ENCODE measurements around the gene ARHGAP10.

Gene ARHGAP10, protein sequence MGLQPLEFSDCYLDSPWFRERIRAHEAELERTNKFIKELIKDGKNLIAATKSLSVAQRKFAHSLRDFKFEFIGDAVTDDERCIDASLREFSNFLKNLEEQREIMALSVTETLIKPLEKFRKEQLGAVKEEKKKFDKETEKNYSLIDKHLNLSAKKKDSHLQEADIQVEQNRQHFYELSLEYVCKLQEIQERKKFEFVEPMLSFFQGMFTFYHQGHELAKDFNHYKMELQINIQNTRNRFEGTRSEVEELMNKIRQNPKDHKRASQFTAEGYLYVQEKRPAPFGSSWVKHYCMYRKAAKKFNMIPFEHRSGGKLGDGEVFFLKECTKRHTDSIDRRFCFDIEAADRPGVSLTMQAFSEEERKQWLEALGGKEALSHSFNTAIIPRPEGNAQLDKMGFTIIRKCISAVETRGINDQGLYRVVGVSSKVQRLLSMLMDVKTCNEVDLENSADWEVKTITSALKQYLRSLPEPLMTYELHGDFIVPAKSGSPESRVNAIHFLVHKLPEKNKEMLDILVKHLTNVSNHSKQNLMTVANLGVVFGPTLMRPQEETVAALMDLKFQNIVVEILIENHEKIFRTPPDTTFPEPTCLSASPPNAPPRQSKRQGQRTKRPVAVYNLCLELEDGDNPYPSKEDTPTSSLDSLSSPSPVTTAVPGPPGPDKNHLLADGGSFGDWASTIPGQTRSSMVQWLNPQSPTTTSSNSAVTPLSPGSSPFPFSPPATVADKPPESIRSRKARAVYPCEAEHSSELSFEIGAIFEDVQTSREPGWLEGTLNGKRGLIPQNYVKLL

DNA sequence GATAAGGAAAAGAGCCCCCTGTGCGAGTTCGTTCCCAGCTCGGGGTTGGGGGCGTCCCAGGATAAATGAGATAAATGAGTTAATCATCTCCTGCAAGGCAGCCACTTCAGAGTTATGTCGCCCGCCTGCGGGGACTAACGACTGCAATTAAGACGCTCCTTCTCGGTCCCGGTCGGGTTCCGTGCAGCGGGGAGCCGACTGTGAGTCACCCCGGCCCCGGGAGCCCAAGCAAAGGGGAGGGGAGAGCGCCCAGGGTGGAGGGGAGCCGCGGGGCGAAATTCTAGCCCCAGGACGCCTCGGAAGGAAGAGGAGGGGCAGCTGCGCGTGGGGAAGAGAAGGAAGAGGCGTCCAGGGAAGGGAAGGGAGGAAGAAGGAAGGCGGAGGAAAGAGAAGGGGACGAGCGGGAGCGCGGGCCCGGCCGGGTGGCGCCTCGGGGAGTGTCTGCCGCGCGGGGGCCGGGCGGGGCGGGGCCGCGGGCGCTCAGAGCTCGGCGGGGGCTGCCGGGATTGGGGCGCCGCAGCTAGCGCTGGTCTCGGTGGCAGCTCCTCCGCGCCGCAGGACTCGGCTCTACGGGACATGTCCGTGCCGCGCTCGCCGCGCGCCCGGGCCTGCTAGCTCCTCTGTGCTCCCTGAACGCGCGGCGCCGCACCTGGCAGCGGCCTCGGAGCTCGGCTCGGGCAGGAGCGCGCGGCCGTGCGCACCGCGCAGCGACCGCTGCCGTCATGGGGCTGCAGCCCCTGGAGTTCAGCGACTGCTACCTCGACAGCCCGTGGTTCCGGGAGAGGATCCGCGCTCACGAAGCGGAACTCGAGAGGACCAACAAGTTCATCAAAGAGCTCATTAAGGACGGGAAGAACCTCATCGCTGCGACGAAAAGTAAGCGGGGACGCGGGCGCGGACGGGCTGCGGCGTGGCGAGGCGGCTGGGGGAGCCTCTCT, at the start of gene ARHGAP10:
TSS of gene ARHGAP10 (plus strand) at position 509 of the 938 bp plus-strand sequence. CDS start at position 723, 214 bp downstream.
- DNase-seq (ENCODE audit: insufficient read length, low spot score) (peak; percentile 44), FAIRE-seq (peak; percentile 77)

DNA sequence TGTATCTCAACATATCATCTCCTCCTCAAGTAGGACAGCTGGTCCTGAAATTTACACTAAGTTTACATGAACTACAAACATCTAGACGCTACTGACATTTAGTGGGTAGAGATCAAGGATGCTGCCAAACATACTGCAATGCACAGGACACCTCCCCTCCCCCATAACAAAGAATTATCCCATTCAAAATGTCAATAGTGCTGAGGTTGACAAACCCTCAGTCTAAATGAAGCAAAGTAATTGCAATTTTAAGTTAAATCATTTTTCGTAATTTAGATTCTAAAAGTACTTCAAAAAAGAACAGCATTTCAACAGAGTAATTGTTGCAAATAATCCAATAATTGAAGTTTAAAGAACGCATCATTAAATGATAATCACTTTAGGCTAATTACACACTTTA, 49.1 kb upstream of the ARHGAP10 start:
- FAIRE-seq (no peak), DNase-seq (ENCODE audit: insufficient read length, low spot score) (no peak)

DNA sequence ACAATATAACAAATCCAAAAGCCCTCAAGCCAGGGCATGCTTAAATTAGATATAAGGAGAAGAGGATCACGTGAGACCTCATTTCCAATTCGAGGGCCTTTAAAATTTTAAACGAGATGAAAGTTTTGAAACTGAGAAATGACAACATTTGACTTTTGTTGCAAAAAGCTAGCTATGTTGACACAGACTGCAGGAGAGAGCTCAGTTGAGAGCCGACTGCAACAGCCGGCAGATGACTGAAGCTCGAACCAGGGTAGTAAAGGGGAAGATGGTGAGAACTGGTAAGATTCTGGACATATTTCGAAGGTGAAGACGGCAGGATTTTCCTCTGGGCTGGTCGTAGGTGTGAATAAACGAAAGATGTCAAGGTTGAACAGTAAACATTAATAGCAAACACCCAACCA, 48.7 kb upstream of the ARHGAP10 start:
- FAIRE-seq (no peak), DNase-seq (ENCODE audit: insufficient read length, low spot score) (no peak)

DNA sequence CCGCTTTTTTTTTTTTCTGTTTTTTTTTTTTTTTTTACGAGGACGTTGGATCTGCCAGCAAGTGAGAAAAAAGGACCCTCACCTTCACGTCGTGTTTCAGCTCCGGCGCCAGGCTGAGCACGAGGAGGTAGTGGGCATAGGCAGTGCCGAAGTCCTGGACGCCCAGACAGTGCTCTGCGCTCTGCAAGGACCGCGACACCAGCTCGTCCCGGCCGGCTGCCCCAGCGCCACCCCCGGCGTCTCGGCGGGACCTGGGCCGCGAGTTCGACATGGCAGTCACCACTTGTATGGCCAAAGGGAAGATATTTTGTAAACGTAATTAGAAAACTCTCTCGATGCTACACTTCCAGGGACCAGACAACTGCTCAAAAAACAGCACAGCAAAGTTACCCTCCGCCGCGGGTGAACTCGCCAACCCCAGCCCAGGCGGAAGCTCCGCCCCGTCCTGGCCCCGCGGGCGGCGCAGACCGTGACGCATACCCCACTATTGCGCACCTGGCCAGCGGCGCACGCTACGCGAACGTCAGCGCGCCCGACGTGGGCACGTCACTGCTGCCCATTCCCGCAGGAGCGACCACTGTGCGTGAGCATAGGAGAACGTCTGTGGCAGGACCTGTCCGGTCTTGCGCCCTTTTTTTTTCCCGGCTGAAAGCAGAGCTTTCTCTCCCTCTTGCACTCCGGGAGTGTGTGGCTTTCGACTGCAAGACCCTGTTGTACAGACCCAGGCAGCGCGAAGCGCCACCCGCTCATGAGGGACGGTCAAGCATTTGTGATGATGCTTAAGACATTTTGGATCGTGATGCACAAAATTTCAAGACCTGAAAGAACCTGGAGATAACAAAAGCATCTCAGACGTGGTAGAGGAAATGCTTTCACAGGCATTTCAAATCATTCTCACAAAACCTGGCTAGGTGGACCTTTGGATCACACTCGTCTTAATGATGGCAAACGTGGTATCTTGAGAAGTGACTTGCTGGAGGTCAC, 47.9 kb upstream of the ARHGAP10 start, which contains the start of gene PRMT9:
TSS of gene PRMT9 (minus strand) at position 447 of the 984 bp plus-strand sequence. CDS start at position 271, 176 bp downstream.
- peak; percentile 85 for DNase-seq (ENCODE audit: insufficient read length, low spot score)
- peak; percentile 89 for FAIRE-seq

DNA sequence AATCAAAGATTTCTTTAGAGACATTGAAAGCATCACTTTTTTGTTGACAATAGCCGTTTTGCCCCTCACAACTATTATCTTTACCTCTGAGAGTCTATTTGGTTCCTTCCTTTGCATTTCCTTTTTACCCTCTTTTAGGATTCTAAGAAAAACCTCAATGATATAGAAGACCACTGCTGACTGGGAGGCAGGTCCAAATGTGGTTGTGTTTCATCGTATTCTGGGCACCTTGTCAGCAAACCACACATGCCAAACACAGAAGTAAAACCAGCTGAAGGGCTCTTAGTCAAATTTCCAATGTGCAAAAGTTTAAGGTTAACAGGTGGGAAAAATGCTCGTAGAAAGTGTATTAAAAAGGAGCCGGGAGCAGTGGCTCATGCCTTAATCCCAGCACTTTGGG, 42.8 kb upstream of the ARHGAP10 start:
- DNase-seq (ENCODE audit: insufficient read length, low spot score) = no peak
- FAIRE-seq = no peak

DNA sequence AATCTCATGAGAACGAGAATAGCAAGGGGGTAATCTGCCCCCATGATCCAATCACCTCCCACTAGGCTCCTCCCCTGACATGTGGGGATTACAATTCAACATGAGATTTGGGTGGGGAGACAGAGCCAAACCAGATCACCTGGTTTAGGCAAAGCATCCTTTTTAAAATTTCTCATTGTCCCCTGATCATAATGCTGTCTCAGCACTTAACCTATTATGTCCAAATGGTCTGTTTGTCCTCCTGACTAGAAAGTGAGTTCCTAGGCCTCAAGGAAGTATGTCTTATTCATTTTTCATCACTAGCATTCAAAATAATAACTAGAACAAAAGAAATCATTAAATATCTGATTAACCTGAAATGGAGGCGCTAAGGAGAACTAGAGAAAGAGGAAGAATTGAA, 40.1 kb upstream of the ARHGAP10 start:
- FAIRE-seq (no peak), DNase-seq (ENCODE audit: insufficient read length, low spot score) (no peak)

DNA sequence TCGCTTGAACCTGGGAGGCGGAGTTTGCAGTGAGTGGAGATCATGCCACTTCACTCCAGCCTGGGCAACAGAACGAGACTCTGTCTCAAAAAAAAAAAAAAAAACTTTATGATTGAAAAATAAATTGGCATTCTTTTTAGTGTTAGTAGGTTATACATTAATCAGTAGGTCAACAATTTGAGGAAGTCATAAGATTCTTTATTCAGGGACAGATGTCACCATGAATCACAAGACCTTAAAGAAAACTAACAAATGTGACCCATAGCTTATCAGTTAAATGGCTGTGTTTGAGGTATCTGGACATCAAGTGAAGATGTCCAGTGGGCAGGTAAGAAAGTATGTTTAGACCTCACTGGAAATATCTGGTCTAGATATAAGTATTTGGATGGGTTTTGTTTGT, 38.7 kb upstream of the ARHGAP10 start:
- FAIRE-seq (no peak), DNase-seq (ENCODE audit: insufficient read length, low spot score) (no peak)

DNA sequence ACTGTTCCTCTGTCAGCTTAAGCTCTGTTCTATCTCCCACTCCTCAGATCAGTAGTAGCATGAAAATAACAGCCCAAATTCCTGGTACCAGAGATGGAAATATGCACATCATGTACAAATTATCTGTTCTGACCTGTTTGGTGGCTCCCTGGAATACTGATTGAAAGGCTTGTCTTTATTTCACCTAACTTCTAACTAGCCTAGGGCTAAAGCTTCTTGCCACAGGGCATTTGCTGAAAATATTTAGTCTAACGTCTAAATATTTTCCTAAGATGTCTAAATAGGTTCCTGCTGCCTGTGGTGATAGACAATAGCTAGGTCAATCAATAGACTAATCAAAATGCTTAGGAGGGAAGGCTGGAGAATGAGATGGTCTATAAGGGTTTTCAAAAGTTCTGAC, 35.0 kb upstream of the ARHGAP10 start:
- no peak for FAIRE-seq
- DNase-seq (ENCODE audit: insufficient read length, low spot score) = no peak

DNA sequence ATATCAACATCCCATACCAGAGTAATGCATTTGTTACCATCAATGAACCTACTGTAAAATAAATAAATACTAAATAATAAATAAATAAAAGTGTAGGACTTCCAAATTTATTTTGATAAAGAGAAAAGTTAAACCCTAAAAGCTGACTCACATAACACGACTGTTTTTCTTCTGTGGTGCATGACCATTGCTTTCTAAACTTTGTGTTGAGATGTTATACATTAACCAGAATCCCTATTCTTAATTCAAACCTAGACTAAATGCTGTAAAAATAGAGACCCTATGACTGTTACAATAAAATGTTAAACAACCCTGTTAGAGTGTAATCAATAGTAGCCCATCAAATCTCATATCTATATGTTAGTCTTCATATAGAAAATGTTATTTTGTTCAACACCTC, 27.0 kb upstream of the ARHGAP10 start:
- FAIRE-seq (no peak), DNase-seq (ENCODE audit: insufficient read length, low spot score) (no peak)

DNA sequence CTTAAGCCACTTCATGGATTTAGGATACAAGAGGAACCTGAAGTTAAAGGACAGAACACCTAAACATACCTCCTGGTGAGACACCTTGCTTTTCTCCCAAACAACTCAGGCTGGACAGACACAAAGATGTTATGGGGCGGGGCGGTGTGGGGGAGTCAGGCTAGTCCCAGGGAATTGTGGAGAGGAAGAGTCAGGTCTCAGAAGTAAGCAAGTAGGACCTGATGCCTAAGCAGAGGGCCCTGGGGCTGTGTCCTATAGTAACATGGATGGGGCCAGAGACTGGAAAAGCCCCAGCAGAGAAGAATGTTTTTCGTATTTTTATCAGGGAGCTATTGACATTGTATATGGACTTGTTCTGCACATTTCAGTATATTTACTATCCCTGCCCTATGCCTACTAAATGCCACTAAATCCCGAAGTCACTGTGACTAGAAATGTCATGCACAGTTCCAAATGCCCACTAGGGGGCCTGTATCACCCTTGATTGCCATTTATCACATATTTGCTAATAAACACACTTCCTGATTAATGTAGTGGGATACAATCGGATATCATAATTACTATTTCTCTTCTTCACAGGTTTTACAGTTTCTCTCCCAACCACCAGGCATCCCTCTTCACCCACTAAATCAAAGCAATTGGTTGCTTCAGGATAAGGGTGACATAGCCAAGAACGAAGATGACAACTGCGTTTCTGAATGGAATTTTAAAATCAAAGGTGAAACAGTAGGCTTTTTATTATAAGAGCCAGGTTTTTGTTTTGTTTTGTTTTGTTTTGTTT, 23.8 kb upstream of the ARHGAP10 start:
- DNase-seq (ENCODE audit: insufficient read length, low spot score) = no peak

DNA sequence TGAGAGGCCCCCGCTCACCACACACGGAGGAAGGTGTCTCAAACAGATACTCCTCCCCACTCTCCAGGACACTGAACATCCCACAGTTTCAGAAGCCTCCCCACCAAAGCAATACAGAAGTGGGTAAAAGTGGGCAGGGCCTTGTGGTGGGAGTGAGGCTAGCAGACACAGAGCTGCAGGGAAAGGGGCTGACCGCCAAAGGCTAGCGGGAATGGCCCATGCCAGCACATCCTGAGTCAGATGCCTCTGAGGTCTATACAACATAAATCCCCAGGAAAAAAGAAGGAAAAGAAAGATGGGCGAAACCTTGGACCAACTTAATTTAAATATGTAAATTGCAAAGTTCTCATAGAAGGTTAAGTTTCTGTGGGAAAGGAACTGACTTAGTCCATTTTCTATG, 21.9 kb upstream of the ARHGAP10 start:
- no peak for FAIRE-seq

More for the DNA sequence above, 23.8 kb upstream of the ARHGAP10 start:
- peak; percentile 87 for FAIRE-seq

DNA sequence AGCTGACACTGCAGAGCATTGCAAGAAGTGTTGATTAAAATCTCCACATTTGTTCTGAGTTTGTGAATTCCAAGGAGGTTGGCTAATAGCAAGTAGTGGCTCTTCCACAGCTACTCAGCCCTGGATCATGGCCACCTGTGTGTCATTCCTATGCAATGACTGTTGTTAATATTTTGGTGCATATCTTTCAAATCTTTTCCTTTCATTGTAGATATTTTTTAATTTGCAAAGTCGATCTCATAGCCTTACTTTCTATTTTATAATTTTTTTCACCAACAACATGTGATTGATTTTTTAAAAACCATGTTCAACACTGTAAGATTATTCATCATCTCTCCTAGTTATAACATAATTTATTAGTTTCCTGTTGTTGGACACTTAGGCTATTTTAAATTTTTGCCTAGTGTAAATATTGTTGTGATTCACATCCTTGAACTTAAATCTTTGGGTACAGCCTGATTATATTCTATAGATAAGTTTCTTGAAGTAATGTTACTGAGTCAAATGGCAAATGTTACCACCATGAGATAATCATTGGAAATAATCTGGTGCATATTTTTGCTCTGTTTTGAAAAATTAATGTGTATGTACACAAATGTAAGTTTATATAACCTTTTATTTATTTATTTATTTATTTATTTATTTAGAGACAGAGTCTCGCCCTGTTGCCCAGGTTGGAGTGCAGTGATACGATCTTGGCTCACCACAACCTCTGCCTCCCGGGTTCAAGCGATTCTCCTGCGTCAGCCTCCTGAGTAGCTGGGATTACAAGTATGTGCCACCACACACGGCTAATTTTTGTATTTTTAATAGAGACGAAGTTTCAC, 17.1 kb upstream of the ARHGAP10 start:
- FAIRE-seq (peak; percentile 55), DNase-seq (ENCODE audit: insufficient read length, low spot score) (no peak)

More for the DNA sequence above, 21.9 kb upstream of the ARHGAP10 start:
- DNase-seq (ENCODE audit: insufficient read length, low spot score) = no peak

DNA sequence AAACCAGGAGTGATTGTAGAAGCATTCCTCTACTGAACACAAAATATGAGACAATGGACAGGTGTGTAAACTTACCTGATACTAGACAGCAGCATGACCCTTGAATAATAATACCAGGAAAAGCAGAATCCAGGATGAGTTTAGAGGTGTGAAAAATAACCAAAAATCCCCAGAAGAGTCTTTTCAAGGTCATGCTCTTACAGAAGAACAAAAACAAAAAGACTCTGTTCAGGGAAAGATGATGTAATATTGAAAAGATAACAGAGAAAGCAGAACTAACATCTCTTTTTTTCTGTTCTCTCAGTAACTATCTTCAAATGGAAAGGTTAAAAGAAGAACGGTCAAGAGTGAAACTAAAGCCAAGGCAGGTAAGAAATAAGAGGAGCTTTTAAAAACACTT, 14.0 kb upstream of the ARHGAP10 start:
- FAIRE-seq (peak; percentile 94), DNase-seq (ENCODE audit: insufficient read length, low spot score) (no peak)

DNA sequence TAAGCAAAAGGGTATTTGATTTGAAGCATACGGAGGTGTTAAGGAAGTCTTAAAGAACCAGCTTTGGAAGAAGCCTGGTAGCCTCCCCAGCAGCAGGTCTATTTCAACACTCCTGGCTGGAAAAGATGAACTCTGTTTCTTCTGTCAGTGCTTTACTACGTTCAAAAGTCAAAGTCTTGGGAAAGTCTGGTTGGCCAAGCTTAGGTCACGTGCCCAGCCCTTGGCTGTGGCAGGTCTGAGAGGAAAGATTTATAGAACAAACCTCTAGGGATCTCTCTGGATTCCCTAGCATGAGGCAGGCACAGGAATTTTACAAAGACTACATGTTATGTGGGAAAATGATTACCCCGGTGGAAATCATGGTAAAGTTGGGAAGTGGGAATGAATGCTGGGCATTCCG, 8.6 kb upstream of the ARHGAP10 start:
- FAIRE-seq (no peak), DNase-seq (ENCODE audit: insufficient read length, low spot score) (no peak)

DNA sequence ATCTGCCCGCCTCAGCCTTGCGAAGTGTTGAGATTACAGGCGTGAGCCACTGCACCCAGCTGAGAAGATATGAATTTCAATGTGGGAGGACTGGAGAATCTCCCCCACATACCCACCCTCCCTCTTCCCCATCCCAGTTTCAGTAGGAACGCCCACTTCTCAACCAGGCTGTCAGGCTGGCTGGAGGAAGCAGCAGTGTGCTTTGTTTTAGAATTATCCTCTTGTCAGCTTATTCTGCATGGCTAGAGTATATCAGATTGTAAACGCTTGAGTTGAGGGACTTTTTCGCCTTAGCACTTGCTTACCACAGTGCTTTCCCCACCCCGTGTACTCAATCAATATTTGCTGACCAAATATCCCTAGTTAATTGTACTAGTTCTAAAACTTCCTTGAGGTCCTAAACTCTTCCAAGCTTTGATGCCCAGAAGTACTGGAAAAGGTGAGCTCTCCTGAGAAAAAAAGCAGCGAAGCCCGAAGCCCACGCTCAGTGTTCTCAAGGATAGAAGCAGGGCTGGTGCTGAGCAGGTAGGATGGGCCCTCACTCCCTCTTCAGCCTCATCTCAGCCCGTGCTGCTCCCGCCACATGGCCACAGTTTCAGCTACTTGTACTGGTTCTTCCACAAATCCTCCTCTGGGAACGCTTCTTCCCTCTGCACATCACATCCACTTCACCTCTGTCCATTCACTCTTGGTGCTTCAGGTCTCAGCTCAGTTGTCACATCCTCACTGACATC, 7.3 kb upstream of the ARHGAP10 start:
- no peak for FAIRE-seq
- DNase-seq (ENCODE audit: insufficient read length, low spot score) = no peak

DNA sequence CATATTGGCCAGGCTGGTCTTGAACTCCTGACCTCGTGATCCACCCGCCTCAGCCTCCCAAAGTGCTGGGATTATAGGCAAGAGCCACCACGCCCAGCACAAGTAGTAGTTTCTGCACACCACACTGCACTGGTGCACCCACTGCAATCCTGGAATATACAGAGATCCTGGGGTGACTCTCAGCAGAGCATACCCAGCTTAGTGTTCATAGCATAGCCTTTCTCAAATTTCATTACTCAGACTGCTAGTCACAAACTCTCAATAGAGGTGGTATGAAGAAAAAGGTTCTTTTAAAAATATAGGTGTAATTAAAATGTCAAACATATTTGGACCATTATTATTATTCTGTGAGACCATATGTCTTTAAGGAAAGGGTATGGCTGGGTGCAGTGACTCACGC, 6.2 kb upstream of the ARHGAP10 start:
- no peak for FAIRE-seq
- no peak for DNase-seq (ENCODE audit: insufficient read length, low spot score)

DNA sequence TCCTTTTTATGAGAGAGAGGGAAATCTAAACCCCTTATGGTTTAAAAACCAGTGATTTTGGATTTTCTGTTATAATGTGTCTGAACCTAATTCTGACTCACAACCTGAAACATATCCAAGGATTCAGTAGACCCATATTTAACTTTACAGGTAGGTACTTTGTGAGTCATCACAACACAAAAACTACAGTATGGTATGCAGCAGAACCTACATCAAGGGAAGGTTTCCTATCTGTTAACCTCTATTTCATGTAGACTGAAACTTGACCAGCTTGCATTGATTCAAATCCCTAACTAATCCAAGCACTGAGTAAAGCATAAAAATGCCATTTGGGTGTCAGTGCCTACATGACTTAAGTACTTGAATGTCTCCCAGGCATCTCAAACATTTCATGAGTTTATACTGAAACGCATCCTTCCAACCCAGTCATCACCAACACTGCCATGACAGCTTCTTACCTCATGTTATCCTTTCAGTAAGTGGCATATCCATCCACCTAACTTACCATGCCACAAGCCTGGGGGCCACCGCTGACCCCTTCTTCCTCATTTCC, 4.3 kb upstream of the ARHGAP10 start:
- DNase-seq (ENCODE audit: insufficient read length, low spot score) (no peak), FAIRE-seq (no peak)

Measured in GM19239 (cell line).